NB4 (cell line): Measurements from ENCODE around the gene SND1.

Experiments
- DNase-seq: peaks from one replicate; pipeline ENCODE4 v3.0.0; 2010; ENCODE audit warnings: low read depth
- H3K4me3 ChIP-seq: one replicate; pipeline ENCODE4 v1.5.1; 2011; ENCODE audit warnings: mild to moderate bottlenecking, low read depth, low read length, moderate library complexity
- MYC ChIP-seq: IDR thresholded peaks from 2 replicates; pipeline ENCODE4 v1.6.1; 2011; ENCODE audit warnings: low read depth, low read length
- POLR2A ChIP-seq: IDR thresholded peaks from 2 replicates; pipeline ENCODE4 v1.6.1; 2011; ENCODE audit warnings: mild to moderate bottlenecking; ENCODE audit not compliant: insufficient read length; ENCODE audit errors: extremely low read depth
- TF ChIP-seq, protein P1 (sequence below): IDR thresholded peaks from 2 replicates; pipeline ENCODE4 v1.6.1; 2011; ENCODE audit warnings: low read depth, low read length
- TF ChIP-seq, protein P2 (sequence below): IDR thresholded peaks from one replicate; pipeline ENCODE4 v1.5.1; 2012; ENCODE audit warnings: low read depth, low read length

Gene SND1

DNA sequence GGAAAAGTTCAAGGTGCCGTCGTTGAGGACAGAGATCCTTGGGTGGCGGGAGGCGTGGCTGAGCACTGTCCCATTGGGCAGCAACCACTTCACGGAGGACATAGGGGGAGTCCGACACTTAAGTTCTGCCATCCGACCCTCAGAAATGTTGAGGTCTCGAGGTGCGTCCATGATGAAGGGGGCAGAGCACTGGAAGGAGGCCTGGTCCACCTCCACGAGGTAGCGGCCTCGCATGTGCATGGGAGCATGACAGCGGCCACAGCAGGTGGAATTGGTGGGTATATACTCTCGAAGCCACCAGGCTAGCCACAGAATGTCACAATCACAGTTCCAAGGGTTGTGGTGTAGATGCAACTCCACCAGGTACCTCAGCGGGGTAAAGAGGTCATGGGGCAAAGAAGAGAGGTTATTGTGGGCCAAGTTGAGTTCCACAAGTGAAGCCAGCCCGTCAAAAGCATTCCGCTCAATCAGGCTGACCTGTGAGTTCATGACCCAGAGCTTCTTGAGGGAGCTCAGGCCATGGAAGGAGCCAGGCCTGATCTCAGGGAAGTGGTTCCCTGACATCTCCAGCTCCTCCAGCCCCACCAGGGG is 377.5 kb downstream of the SND1 start:
- TF ChIP-seq POLR2A (no peak), MYC (no peak)
- TF ChIP-seq, protein P1, sequence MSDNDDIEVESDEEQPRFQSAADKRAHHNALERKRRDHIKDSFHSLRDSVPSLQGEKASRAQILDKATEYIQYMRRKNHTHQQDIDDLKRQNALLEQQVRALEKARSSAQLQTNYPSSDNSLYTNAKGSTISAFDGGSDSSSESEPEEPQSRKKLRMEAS, result no peak
- TF ChIP-seq, protein P2, sequence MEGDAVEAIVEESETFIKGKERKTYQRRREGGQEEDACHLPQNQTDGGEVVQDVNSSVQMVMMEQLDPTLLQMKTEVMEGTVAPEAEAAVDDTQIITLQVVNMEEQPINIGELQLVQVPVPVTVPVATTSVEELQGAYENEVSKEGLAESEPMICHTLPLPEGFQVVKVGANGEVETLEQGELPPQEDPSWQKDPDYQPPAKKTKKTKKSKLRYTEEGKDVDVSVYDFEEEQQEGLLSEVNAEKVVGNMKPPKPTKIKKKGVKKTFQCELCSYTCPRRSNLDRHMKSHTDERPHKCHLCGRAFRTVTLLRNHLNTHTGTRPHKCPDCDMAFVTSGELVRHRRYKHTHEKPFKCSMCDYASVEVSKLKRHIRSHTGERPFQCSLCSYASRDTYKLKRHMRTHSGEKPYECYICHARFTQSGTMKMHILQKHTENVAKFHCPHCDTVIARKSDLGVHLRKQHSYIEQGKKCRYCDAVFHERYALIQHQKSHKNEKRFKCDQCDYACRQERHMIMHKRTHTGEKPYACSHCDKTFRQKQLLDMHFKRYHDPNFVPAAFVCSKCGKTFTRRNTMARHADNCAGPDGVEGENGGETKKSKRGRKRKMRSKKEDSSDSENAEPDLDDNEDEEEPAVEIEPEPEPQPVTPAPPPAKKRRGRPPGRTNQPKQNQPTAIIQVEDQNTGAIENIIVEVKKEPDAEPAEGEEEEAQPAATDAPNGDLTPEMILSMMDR, result no peak
- H3K4me3 ChIP-seq, result no peak overlapping the region
- peak; percentile 23 for DNase-seq

DNA sequence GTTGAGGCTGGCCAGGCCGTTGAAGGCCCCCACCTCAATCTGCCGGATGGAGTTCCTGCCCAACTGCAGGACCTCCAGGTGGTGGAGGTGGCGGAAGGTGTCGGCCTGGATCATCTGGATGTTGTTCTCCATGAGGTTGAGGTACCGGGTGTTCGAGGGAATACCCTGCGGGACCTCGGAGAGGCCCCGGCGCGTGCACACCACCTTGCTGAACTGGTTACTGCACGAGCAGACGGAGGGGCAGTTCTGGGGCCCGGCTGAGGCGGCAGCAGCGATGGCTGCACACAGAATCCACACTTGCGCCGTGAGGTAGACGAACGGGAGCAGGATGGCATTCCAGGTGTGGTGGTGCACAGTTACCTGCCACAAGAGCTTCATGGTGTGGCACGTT is 378.3 kb downstream of the SND1 start:
- no peak overlapping the region for H3K4me3 ChIP-seq
- no peak for DNase-seq
- TF ChIP-seq POLR2A (no peak), MYC (no peak)
- TF ChIP-seq, protein P2, result no peak
- TF ChIP-seq, protein P1, result no peak

DNA sequence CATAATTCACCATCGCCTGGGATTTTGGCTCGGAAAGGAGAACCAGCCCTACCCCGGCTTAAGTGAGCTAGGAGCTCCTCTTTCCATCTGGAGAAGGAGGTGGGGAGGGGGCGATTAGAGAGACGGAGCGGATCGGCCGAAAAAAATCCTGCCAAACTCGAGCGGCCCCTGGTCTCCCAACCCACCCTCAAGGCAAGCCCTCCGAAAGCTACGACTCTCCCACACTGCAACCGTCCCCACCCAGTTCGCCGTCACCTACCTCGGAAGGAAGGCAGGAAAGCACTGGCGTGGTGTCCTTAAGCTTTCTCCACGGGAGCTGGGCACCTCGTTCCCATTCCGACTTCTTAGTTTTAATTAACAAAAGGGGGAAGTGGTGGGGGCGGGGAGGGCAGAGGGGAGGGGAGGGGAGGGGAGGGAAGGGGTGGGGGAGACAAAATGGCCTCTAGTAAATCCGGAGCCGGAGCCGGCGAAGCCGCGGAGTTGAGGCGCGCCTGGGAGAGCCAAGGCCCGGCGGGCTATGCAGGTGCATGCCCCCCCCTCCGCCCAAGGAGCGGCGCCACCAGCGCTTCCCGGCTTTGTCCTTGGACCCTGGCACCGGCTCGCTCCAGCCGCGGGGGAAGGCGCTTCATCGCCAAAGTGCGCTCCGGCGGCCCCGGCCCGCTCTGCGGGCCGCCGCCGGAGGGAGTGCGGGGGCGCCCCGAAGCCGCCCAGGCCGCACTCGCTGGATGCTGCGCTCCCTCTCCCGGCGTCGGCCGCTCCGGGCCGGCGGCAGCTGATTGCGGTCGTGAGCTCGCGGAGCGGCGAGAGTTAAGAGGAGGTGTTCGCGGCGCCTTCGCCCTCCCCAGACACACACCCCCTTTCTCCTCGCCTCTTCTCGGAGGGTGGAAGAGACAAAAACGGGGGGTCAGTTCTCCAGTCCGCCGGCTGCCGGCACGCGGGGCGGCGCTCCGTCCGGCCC is 378.9 kb downstream of the SND1 start, which contains the start of gene LRRC4:
LRRC4 (minus strand) TSS at position 784 of the 958 bp plus-strand sequence. CDS start 797 bp downstream, outside the sequence.
- no peak within 1 kb of the TSS for H3K4me3 ChIP-seq
- no peak for DNase-seq

DNA sequence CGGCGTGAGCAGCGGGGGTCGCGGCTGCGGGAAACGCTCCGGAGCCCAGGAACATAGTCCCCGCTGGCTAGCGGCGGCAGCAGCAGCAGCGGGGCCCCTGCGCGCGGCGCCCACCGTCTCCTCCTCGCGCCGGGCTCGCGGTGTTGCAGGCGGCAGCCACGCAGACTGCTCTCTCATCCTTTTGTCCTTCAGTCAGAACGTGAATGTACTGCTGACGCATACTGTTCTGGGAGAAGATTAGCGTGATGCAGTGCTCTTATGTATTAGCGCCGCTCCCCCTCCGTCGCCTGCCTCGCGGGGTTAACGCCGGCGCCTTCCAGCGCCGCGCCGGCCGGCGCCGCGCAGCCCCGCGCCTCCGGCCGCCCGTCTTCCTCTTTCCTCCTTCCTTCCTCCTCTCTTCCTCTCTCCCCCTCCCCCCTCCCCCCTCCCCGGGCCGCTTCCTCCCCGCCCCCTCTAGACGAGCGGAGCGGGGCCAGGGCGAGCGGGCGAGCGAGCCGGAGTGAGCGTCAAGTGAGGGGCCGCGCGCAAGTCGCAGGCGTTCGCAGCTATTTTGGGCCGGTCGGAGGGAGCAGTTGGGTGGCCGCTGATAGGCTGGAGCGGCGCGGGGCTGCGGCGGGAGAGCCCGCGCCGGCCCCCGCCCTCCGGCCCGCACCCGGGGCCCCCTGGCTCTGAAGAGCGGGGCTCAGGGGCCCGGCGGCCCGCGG is 380.1 kb downstream of the SND1 start:
- DNase-seq, result no peak
- H3K4me3 ChIP-seq, result no peak overlapping the region

More for the DNA sequence above, 378.9 kb downstream of the SND1 start, which contains the start of gene LRRC4:
- TF ChIP-seq POLR2A, result no peak
- TF ChIP-seq, protein P2, result no peak

DNA sequence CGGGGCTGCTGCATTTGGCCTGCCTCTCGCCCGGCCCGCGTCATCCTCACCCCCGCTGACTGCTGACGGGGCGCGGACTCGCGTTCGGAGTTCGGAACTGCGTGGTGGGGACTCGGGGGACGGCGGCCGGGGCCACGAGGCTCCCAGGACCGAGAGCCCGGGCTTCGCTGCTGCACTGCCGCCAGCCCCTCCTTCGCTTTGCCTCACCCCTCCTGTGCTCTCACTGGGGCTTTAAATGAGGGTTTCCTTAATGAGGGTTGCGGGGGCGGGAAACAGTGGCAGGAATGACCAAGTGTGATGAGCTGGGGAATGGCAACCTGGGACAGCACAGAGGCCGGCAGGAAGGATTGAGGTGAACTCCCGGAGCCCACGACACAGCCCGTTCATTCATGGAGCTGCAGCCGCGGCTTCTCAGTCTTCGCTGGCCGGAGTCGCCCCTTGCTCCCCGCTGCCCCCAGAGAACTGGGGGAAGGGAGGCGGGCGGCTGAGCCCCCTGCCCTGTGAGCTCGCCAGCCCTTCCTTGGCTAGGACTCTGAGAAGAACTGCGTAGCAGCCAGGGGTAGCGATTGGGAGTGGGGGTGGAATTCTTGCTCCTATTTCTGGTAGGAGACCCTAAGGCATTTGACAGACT is 380.7 kb downstream of the SND1 start:
- no peak overlapping the region for H3K4me3 ChIP-seq
- TF ChIP-seq POLR2A, result no peak
- TF ChIP-seq, protein P1, result no peak
- no peak for TF ChIP-seq MYC
- TF ChIP-seq, protein P2, result no peak
- no peak for DNase-seq

More for the DNA sequence above, 380.1 kb downstream of the SND1 start:
- TF ChIP-seq, protein P1, result no peak
- TF ChIP-seq MYC (no peak), POLR2A (no peak)
- TF ChIP-seq, protein P2, result no peak
